Liver (tissue), 3 donors: ENCODE results near the gene SHD.

Experiments
- ATF3 ChIP-seq: IDR thresholded peaks from 2 replicates; pipeline ENCODE4 v1.6.1; 2016; ENCODE audit warnings: antibody characterized with exemption
- EGR1 ChIP-seq, 2 donors: IDR thresholded peaks; 2 replicates each; pipeline ENCODE4 v1.6.1; 2016 to 2018; ENCODE audit warnings: antibody characterized with exemption in 2 of 2, low read depth in 2 of 2
- FOXA1 ChIP-seq: IDR thresholded peaks from 2 replicates; pipeline ENCODE4 v1.6.1; 2016; ENCODE audit warnings: antibody characterized with exemption
- GABPA ChIP-seq, 2 donors: IDR thresholded peaks in 1 of 2; conservative IDR thresholded peaks in 1 of 2; 2 replicates each; pipeline ENCODE4 v1.6.1; 2016; ENCODE audit warnings: antibody characterized with exemption in 2 of 2, mild to moderate bottlenecking in 1 of 2, moderate library complexity in 1 of 2
- HNF4A ChIP-seq, 2 donors: conservative IDR thresholded peaks; 2 replicates each; pipeline ENCODE4 v1.6.1; 2016; ENCODE audit warnings: antibody characterized with exemption in 2 of 2, mild to moderate bottlenecking in 2 of 2
- JUND ChIP-seq, 2 donors: IDR thresholded peaks; 2 replicates each; pipeline ENCODE4 v1.6.1; 2016; ENCODE audit warnings: antibody characterized with exemption in 2 of 2
- RAD21 ChIP-seq, 2 donors: IDR thresholded peaks; 2 replicates each; pipeline ENCODE4 v1.6.1; 2016; ENCODE audit warnings: antibody characterized with exemption in 2 of 2, mild to moderate bottlenecking in 2 of 2
- REST ChIP-seq: IDR thresholded peaks from 2 replicates; pipeline ENCODE4 v1.6.1; 2016; ENCODE audit warnings: antibody characterized with exemption, mild to moderate bottlenecking
- TAF1 ChIP-seq: conservative IDR thresholded peaks from 2 replicates; pipeline ENCODE4 v1.6.1; 2016; ENCODE audit warnings: antibody characterized with exemption, mild to moderate bottlenecking
- YY1 ChIP-seq: IDR thresholded peaks from 2 replicates; pipeline ENCODE4 v1.6.1; 2016; ENCODE audit warnings: antibody characterized with exemption, mild to moderate bottlenecking
- TF ChIP-seq, protein P1 (sequence below): fragments of 150-350 bp; IDR thresholded peaks from 2 replicates; pipeline ENCODE4 v1.5.1; 2017; ENCODE audit warnings: improper control_type of control experiment, low read depth, low read length; ENCODE audit not compliant: missing input control
- TF ChIP-seq, protein P2 (sequence below): IDR thresholded peaks from 2 replicates; pipeline ENCODE4 v1.6.1; 2016; ENCODE audit warnings: antibody characterized with exemption
- TF ChIP-seq, protein P3 (sequence below): IDR thresholded peaks from 2 replicates; pipeline ENCODE4 v1.6.1; 2016; ENCODE audit warnings: antibody characterized with exemption
- donor health status: healthy.
- donor health status: healthy.

DNA sequence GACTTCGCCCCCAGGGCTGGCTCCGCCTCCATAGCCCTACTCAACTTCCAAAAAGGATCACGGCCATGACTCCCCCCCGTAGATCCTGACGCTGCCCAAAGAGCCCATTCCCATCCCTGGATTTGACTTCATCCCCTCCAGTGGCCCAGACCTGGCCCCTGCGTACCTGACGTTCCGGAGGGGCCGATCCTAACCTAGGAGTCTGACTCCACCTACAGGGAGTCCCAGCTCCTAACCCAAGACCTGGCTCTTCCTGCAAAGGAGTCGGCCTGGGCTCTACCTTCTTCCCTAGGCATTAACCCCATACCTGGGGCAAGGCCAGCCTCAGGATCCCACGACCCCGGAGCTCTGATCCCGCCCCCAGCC, 48.8 kb downstream of the SHD start:
- TF ChIP-seq RAD21 (IDR thresholded peaks at IDR 0.05) (no peak), TAF1 (no peak), FOXA1 (no peak), YY1 (no peak), ATF3 (no peak), REST (no peak), GABPA (IDR thresholded peaks at IDR 0.05 in 1 of 2, conservative IDR thresholded peaks at IDR 0.05 in 1 of 2) (no peak), JUND (IDR thresholded peaks at IDR 0.05) (no peak), HNF4A (conservative IDR thresholded peaks at IDR 0.05) (no peak), EGR1 (IDR thresholded peaks at IDR 0.05; ENCODE audit: low read depth in 2 of 2) (no peak)
- TF ChIP-seq, protein P1, sequence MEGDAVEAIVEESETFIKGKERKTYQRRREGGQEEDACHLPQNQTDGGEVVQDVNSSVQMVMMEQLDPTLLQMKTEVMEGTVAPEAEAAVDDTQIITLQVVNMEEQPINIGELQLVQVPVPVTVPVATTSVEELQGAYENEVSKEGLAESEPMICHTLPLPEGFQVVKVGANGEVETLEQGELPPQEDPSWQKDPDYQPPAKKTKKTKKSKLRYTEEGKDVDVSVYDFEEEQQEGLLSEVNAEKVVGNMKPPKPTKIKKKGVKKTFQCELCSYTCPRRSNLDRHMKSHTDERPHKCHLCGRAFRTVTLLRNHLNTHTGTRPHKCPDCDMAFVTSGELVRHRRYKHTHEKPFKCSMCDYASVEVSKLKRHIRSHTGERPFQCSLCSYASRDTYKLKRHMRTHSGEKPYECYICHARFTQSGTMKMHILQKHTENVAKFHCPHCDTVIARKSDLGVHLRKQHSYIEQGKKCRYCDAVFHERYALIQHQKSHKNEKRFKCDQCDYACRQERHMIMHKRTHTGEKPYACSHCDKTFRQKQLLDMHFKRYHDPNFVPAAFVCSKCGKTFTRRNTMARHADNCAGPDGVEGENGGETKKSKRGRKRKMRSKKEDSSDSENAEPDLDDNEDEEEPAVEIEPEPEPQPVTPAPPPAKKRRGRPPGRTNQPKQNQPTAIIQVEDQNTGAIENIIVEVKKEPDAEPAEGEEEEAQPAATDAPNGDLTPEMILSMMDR = no peak
- TF ChIP-seq, protein P2, sequence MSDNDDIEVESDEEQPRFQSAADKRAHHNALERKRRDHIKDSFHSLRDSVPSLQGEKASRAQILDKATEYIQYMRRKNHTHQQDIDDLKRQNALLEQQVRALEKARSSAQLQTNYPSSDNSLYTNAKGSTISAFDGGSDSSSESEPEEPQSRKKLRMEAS = no peak
- TF ChIP-seq, protein P3, sequence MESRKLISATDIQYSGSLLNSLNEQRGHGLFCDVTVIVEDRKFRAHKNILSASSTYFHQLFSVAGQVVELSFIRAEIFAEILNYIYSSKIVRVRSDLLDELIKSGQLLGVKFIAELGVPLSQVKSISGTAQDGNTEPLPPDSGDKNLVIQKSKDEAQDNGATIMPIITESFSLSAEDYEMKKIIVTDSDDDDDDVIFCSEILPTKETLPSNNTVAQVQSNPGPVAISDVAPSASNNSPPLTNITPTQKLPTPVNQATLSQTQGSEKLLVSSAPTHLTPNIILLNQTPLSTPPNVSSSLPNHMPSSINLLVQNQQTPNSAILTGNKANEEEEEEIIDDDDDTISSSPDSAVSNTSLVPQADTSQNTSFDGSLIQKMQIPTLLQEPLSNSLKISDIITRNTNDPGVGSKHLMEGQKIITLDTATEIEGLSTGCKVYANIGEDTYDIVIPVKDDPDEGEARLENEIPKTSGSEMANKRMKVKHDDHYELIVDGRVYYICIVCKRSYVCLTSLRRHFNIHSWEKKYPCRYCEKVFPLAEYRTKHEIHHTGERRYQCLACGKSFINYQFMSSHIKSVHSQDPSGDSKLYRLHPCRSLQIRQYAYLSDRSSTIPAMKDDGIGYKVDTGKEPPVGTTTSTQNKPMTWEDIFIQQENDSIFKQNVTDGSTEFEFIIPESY = no peak
